Kidney (tissue), 14 donors: Measurements from ENCODE around the gene PABPC1L. TPM values are rescaled to one million over a fixed set of nuclear protein-coding genes. Genes with fewer than 3 reads are reported as not detected.
A peak's percentile ranks its signal among the peaks of the same experiment; 100 is the strongest.

Experiments used
- DNase-seq, 5 donors: peaks; one replicate each; pipeline ENCODE4 v3.0.0-alpha.2; 2013 to 2020
- FAIRE-seq: peaks from 2 replicates; lab custom pipeline; 2012; peaks lifted over from hg19 to GRCh38; lab: Jason Lieb, UNC
- H3K27ac ChIP-seq, 2 donors: one replicate each; pipeline ENCODE4 v1.7.0; 2013; ENCODE audit warnings: low read depth in 2 of 2, low read length in 2 of 2, inconsistent platforms in 1 of 2
- H3K27me3 ChIP-seq: one replicate; pipeline ENCODE4 v1.7.1; 2013; ENCODE audit warnings: low read length, inconsistent platforms; ENCODE audit not compliant: control insufficient read depth, insufficient read depth
- H3K36me3 ChIP-seq, 3 donors: one replicate each; pipeline versions ENCODE4 v1.7.0 to v1.7.1; 2013; ENCODE audit warnings: low read length in 3 of 3, control low read depth in 1 of 3, inconsistent platforms in 1 of 3; ENCODE audit not compliant: insufficient read depth in 3 of 3, control insufficient read depth in 2 of 3
- H3K4me1 ChIP-seq, 3 donors: one replicate each; pipeline versions ENCODE4 v1.7.0 to v1.7.1; 2013; ENCODE audit warnings: low read length in 3 of 3, inconsistent platforms in 1 of 3, low read depth in 1 of 3; ENCODE audit not compliant: control insufficient read depth in 2 of 3, insufficient read depth in 2 of 3
- H3K4me3 ChIP-seq, 3 donors: one replicate each; pipeline versions ENCODE4 v1.7.0 to v1.8.1; 2013; ENCODE audit warnings: low read length in 3 of 3, control low read depth in 1 of 3, inconsistent platforms in 1 of 3
- H3K9ac ChIP-seq, 3 donors: one replicate each; pipeline versions ENCODE4 v1.7.0 to v1.7.1; 2013; ENCODE audit warnings: low read length in 3 of 3, control low read depth in 1 of 3, inconsistent platforms in 1 of 3
- H3K9me3 ChIP-seq, 3 donors: one replicate each; pipeline versions ENCODE4 v1.7.0 to v1.7.1; 2013; ENCODE audit warnings: low read length in 3 of 3, control low read depth in 1 of 3, inconsistent platforms in 1 of 3; ENCODE audit not compliant: control insufficient read depth in 2 of 3, insufficient read depth in 1 of 3
- intact Hi-C: fragments of 100-400 bp; cut with DNase I; formaldehyde crosslinking; loops from one replicate; pipeline ENCODE4 v1.11.1; 2022
- polyA plus RNA-seq: library from polyadenylated mRNA; stranded (reverse); fragments of 350-450 nt; fragmentation: Illumina TruSeq; extraction: RNeasy Lipid Tissue Mini Kit (QIAGEN cat#74804); gene quantifications from one replicate; pipeline ENCODE4 v1.2.3, GENCODE V29; 2014; ENCODE audit warnings: low read depth, low replicate concordance; ENCODE audit not compliant: insufficient read depth
- total RNA-seq: library from RNA; stranded (reverse); fragmentation: NEBNext Ultra II Directional; extraction: Animal tissue kit (Norgen Biotek cat#: 25700); gene quantifications from one replicate; pipeline ENCODE4 v1.2.1, GENCODE V29; 2021
- TF ChIP-seq, protein P1 (sequence below): IDR thresholded peaks from 3 replicates; pipeline ENCODE4 v1.5.1; 2012; ENCODE audit warnings: mild to moderate bottlenecking, moderate library complexity, borderline replicate concordance; ENCODE audit not compliant: insufficient read depth; ENCODE audit errors: extremely low read depth
- donor health status: control.
- donor health status: control.
- donor health status: control.
- donor health status: control.
- donor health status: control.
- donor health status: DM: yes; HTN: yes; CAD: no.
- donor health status: Normal renal cell carcinoma (clear cell type).

PABPC1L gene
- total and polyA plus RNA-seq, 2 donors from 2014 or later, result 24.4 to 48.6 TPM

GRCh38 chr20:44883214-44883902, 26.5 kb upstream of the PABPC1L start:
- Histone ChIP-seq H3K9me3 (no peaks in the 10 kb centered on the region), H3K4me3 (no peak overlapping the region), H3K4me1 (peaks cover 0 to 10% (median 9%) of the 10 kb centered on the region in 3 donors), H3K36me3 (no peaks in the 10 kb centered on the region), H3K27me3 (no peaks in the 10 kb centered on the region), H3K27ac (no peak overlapping the region), H3K9ac (no peak overlapping the region)
- FAIRE-seq, result no peak
- TF ChIP-seq, protein P1, sequence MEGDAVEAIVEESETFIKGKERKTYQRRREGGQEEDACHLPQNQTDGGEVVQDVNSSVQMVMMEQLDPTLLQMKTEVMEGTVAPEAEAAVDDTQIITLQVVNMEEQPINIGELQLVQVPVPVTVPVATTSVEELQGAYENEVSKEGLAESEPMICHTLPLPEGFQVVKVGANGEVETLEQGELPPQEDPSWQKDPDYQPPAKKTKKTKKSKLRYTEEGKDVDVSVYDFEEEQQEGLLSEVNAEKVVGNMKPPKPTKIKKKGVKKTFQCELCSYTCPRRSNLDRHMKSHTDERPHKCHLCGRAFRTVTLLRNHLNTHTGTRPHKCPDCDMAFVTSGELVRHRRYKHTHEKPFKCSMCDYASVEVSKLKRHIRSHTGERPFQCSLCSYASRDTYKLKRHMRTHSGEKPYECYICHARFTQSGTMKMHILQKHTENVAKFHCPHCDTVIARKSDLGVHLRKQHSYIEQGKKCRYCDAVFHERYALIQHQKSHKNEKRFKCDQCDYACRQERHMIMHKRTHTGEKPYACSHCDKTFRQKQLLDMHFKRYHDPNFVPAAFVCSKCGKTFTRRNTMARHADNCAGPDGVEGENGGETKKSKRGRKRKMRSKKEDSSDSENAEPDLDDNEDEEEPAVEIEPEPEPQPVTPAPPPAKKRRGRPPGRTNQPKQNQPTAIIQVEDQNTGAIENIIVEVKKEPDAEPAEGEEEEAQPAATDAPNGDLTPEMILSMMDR, result no peak
- intact Hi-C loops, result no loop called here
- no peak for DNase-seq

GRCh38 chr20:44884907-44885391, 24.9 kb upstream of the PABPC1L start:
- TF ChIP-seq, protein P1, result no peak
- H3K4me1 ChIP-seq, result peaks cover 0 to 18% (median 10%) of the 10 kb centered on the region in 3 donors
- H3K27ac ChIP-seq, result peak overlapping the region; percentile 7 to 66
- H3K4me3 ChIP-seq, result peak overlapping the region; percentile 80 to 83 (median 80)
- no peaks in the 10 kb centered on the region for H3K36me3 ChIP-seq
- intact Hi-C loops, result no loop called here
- DNase-seq, result no peak
- no peaks in the 10 kb centered on the region for H3K27me3 ChIP-seq
- FAIRE-seq, result no peak
- H3K9me3 ChIP-seq, result no peaks in the 10 kb centered on the region
- H3K9ac ChIP-seq, result peak overlapping the region; percentile 46 to 69 (median 63)

- Histone ChIP-seq H3K4me1 (peaks cover 0 to 18% (median 10%) of the 10 kb centered on the region in 3 donors), H3K4me3 (peak within 1 kb of the TSS; percentile 80 to 91 (median 83)), H3K9ac (peak within 1 kb of the TSS; percentile 69 to 85 (median 71)), H3K9me3 (no peaks in the 10 kb centered on the region), H3K27ac (peak within 1 kb of the TSS; percentile 90 to 94), H3K27me3 (no peaks in the 10 kb centered on the region), H3K36me3 (no peaks in the 10 kb centered on the region)
- peak; percentile 99 to 100 (median 99) for DNase-seq
- TF ChIP-seq, protein P1, result no peak
- FAIRE-seq, result peak; percentile 3
- intact Hi-C loops, result no loop called here
Measured at GRCh38 chr20:44885392-44886265, 24.2 kb upstream of the PABPC1L start, which contains the start of gene YWHAB. YWHAB (plus strand) TSS chr20:44885705; CDS start chr20:44901534, 15,829 bp downstream.
